Measurements from ENCODE around the gene GALNT18. TPM values are rescaled to one million over a fixed set of nuclear protein-coding genes. Genes with fewer than 3 reads are reported as not detected.

The GALNT18 gene
- total and polyA plus RNA-seq, 2 donors (not counting 3 experiments of a cell fraction or from before 2014, with no cell fraction given), result 0.17 to 0.18 TPM

GRCh38 chr11:11558826-11559225 lies 63.0 kb downstream of the GALNT18 start:
- H3K4me1 ChIP-seq (ENCODE audit: control insufficient read depth, extremely low read depth, insufficient read depth, low read length), result no peaks in the 10 kb centered on the region
- dilution Hi-C loops (cut with MboI; ENCODE audit: extremely low pct_ligation_motif_present, low sequenced_read_pairs), result no loop called here
- no peaks in the 10 kb centered on the region for H4K20me1 ChIP-seq (replicated peaks; ENCODE audit: control insufficient read depth, extremely low read depth, insufficient read depth, low read length)
- BruUV-seq (replicated peaks), result no TSS peak
- no peak overlapping the region for H2AFZ ChIP-seq (ENCODE audit: low read depth, low read length)
- FAIRE-seq (no peak), DNase-seq (ENCODE audit: low read depth, low spot score) (no peak)
- POLR2A ChIA-PET, result no interaction called here
- no peak overlapping the region for H3K9ac ChIP-seq (replicated peaks; ENCODE audit: extremely low read depth, insufficient read depth, low read length)
- TF ChIP-seq GATA2 (IDR thresholded peaks at IDR 0.05; ENCODE audit: insufficient read depth, insufficient read length, low read depth, low read length) (no peak), POLR2A (IDR thresholded peaks at IDR 0.05; ENCODE audit: low read depth, low read length) (no peak), FOS (IDR thresholded peaks at IDR 0.05; ENCODE audit: borderline replicate concordance, insufficient read depth, low read length) (no peak), POLR2AphosphoS5 (IDR thresholded peaks at IDR 0.05; ENCODE audit: insufficient read depth, low read depth, low read length) (no peak), EZH2 (IDR thresholded peaks at IDR 0.05; ENCODE audit: borderline replicate concordance, low read depth, low read length, severe bottlenecking) (no peak), JUN (IDR thresholded peaks at IDR 0.05; ENCODE audit: borderline replicate concordance, insufficient read depth, insufficient read length, low read depth) (no peak), MAX (IDR thresholded peaks at IDR 0.05; ENCODE audit: insufficient read depth, insufficient read length) (no peak), MYC (IDR thresholded peaks at IDR 0.05; ENCODE audit: low read depth, low read length) (no peak)
- TF ChIP-seq, protein P1, sequence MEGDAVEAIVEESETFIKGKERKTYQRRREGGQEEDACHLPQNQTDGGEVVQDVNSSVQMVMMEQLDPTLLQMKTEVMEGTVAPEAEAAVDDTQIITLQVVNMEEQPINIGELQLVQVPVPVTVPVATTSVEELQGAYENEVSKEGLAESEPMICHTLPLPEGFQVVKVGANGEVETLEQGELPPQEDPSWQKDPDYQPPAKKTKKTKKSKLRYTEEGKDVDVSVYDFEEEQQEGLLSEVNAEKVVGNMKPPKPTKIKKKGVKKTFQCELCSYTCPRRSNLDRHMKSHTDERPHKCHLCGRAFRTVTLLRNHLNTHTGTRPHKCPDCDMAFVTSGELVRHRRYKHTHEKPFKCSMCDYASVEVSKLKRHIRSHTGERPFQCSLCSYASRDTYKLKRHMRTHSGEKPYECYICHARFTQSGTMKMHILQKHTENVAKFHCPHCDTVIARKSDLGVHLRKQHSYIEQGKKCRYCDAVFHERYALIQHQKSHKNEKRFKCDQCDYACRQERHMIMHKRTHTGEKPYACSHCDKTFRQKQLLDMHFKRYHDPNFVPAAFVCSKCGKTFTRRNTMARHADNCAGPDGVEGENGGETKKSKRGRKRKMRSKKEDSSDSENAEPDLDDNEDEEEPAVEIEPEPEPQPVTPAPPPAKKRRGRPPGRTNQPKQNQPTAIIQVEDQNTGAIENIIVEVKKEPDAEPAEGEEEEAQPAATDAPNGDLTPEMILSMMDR (IDR thresholded peaks at IDR 0.05; ENCODE audit: extremely low read depth in 1 of 2, insufficient read depth in 1 of 2, low read depth in 1 of 2, low read length in 2 of 2), result no peak
- H3K9me1 ChIP-seq (replicated peaks; ENCODE audit: control insufficient read depth, extremely low read depth, insufficient read depth, low read length), result no peaks in the 10 kb centered on the region
- CTCF ChIA-PET, result no interaction called here
- H3K4me2 ChIP-seq (ENCODE audit: insufficient read depth, low read length), result no peak overlapping the region
- no peaks in the 10 kb centered on the region for H3K79me2 ChIP-seq (ENCODE audit: control insufficient read depth, insufficient read depth, low read length)
- no peaks in the 10 kb centered on the region for H3K27me3 ChIP-seq (ENCODE audit: control insufficient read depth in 2 of 2, insufficient read depth in 2 of 2, low read length in 2 of 2)
- no peaks in the 10 kb centered on the region for H3K9me3 ChIP-seq (replicated peaks; ENCODE audit: control insufficient read depth, insufficient read depth, low read length)
- H3K27ac ChIP-seq (ENCODE audit: insufficient read depth, low read depth, low read length), result no peak overlapping the region
- intact Hi-C loops (cut with micrococcal nuclease), result no loop called here
- H3K4me3 ChIP-seq (replicated peaks in 1 of 3; ENCODE audit: insufficient read depth in 1 of 3, low read depth in 1 of 3, low read length in 3 of 3), result no peak overlapping the region
- no peaks in the 10 kb centered on the region for H3K36me3 ChIP-seq (ENCODE audit: control insufficient read depth in 2 of 2, extremely low read depth in 1 of 2, insufficient read depth in 2 of 2, low read length in 2 of 2)

Data from endothelial cell of umbilical vein (primary cell).